ENCODE data around the gene NACC2.
A peak's percentile ranks its signal among the peaks of the same experiment; 100 is the strongest.

DNA sequence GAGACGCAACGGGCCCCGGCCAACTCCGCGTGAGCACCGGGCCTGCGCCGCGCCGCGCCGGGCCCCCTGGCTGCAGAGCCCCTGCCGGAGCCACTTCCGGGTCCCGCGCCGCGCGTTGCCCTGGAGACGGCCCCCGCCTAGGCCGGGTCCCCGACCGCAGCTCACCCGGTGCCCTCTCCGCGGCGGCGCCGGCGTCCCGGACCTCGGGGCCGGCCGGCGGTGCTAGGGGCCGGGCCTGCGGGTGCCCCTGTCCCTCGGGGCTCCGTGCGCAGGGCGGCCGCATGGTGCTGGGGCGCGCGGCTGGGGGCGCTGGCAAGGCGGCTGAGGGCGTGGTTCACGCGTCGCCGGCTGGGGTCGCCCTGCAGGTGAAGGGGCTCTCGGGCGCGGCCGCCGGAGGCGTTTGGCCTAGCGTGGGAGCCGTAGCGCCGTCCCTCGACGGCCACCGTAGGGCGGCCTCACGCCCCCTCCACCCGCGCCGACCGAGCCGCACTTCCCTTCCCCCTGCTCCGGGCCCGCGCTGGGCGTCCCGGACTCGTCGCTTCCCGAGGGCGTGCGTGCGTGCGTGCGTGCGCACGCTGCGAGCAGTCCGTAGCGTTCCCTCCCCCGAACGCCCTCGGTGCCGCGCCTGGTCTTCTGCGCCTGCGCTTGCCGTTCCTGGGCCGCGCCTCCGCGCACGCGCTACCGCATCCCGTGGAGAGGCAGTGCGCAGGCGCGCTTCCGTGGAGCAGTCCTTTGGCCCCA is 23.4 kb upstream of the NACC2 start, which contains the start of gene TMEM250:
- TF ChIP-seq, protein P1, sequence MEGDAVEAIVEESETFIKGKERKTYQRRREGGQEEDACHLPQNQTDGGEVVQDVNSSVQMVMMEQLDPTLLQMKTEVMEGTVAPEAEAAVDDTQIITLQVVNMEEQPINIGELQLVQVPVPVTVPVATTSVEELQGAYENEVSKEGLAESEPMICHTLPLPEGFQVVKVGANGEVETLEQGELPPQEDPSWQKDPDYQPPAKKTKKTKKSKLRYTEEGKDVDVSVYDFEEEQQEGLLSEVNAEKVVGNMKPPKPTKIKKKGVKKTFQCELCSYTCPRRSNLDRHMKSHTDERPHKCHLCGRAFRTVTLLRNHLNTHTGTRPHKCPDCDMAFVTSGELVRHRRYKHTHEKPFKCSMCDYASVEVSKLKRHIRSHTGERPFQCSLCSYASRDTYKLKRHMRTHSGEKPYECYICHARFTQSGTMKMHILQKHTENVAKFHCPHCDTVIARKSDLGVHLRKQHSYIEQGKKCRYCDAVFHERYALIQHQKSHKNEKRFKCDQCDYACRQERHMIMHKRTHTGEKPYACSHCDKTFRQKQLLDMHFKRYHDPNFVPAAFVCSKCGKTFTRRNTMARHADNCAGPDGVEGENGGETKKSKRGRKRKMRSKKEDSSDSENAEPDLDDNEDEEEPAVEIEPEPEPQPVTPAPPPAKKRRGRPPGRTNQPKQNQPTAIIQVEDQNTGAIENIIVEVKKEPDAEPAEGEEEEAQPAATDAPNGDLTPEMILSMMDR (IDR thresholded peaks at IDR 0.05), result no peak
- peak in 1 of 2 donors; percentile 91 for TF ChIP-seq POLR2A (IDR thresholded peaks at IDR 0.05)
